Kidney (tissue), 14 donors: ENCODE results near the gene EVI5L. TPM values are rescaled to one million over a fixed set of nuclear protein-coding genes. Genes with fewer than 3 reads are reported as not detected.
"Not testable (repeated sequence)": the region's sequence is repeated elsewhere in the genome, so short reads cannot be mapped to it uniquely, and the experiment has no call there.

ENCODE experiments used
- DNase-seq, 5 donors: peaks; one replicate each; pipeline ENCODE4 v3.0.0-alpha.2; 2013 to 2020
- FAIRE-seq: peaks from 2 replicates; lab custom pipeline; 2012; peaks lifted over from hg19 to GRCh38; lab: Jason Lieb, UNC
- H3K27ac ChIP-seq, 2 donors: one replicate each; pipeline ENCODE4 v1.7.0; 2013; ENCODE audit warnings: low read depth in 2 of 2, low read length in 2 of 2, inconsistent platforms in 1 of 2
- H3K27me3 ChIP-seq: one replicate; pipeline ENCODE4 v1.7.1; 2013; ENCODE audit warnings: low read length, inconsistent platforms; ENCODE audit not compliant: control insufficient read depth, insufficient read depth
- H3K36me3 ChIP-seq, 3 donors: one replicate each; pipeline versions ENCODE4 v1.7.0 to v1.7.1; 2013; ENCODE audit warnings: low read length in 3 of 3, control low read depth in 1 of 3, inconsistent platforms in 1 of 3; ENCODE audit not compliant: insufficient read depth in 3 of 3, control insufficient read depth in 2 of 3
- H3K4me1 ChIP-seq, 3 donors: one replicate each; pipeline versions ENCODE4 v1.7.0 to v1.7.1; 2013; ENCODE audit warnings: low read length in 3 of 3, inconsistent platforms in 1 of 3, low read depth in 1 of 3; ENCODE audit not compliant: control insufficient read depth in 2 of 3, insufficient read depth in 2 of 3
- H3K4me3 ChIP-seq, 3 donors: one replicate each; pipeline versions ENCODE4 v1.7.0 to v1.8.1; 2013; ENCODE audit warnings: low read length in 3 of 3, control low read depth in 1 of 3, inconsistent platforms in 1 of 3
- H3K9ac ChIP-seq, 3 donors: one replicate each; pipeline versions ENCODE4 v1.7.0 to v1.7.1; 2013; ENCODE audit warnings: low read length in 3 of 3, control low read depth in 1 of 3, inconsistent platforms in 1 of 3
- H3K9me3 ChIP-seq, 3 donors: one replicate each; pipeline versions ENCODE4 v1.7.0 to v1.7.1; 2013; ENCODE audit warnings: low read length in 3 of 3, control low read depth in 1 of 3, inconsistent platforms in 1 of 3; ENCODE audit not compliant: control insufficient read depth in 2 of 3, insufficient read depth in 1 of 3
- CTCF ChIP-seq: IDR thresholded peaks from 3 replicates; pipeline ENCODE4 v1.5.1; 2012; ENCODE audit warnings: mild to moderate bottlenecking, moderate library complexity, borderline replicate concordance; ENCODE audit not compliant: insufficient read depth; ENCODE audit errors: extremely low read depth
- intact Hi-C: fragments of 100-400 bp; cut with DNase I; formaldehyde crosslinking; loops from one replicate; pipeline ENCODE4 v1.11.1; 2022
- polyA plus RNA-seq: library from polyadenylated mRNA; stranded (reverse); fragments of 350-450 nt; fragmentation: Illumina TruSeq; extraction: RNeasy Lipid Tissue Mini Kit (QIAGEN cat#74804); gene quantifications from one replicate; pipeline ENCODE4 v1.2.3, GENCODE V29; 2014; ENCODE audit warnings: low read depth, low replicate concordance; ENCODE audit not compliant: insufficient read depth
- total RNA-seq: library from RNA; stranded (reverse); fragmentation: NEBNext Ultra II Directional; extraction: Animal tissue kit (Norgen Biotek cat#: 25700); gene quantifications from one replicate; pipeline ENCODE4 v1.2.1, GENCODE V29; 2021
- donor health status: control.
- donor health status: control.
- donor health status: control.
- donor health status: control.
- donor health status: control.
- donor health status: DM: yes; HTN: yes; CAD: no.
- donor health status: Normal renal cell carcinoma (clear cell type).

EVI5L gene
- total and polyA plus RNA-seq, 2 donors from 2014 or later, result 14.5 to 15.9 TPM

GRCh38 chr19:7815325-7815724 is 14.7 kb upstream of the EVI5L start:
- no peaks in the 10 kb centered on the region for H3K4me1 ChIP-seq
- DNase-seq (no peak), FAIRE-seq (no peak)
- no peak overlapping the region for H3K4me3 ChIP-seq
- no peak overlapping the region for H3K9ac ChIP-seq
- intact Hi-C loops, result no loop called here
- H3K36me3 ChIP-seq, result no peaks in the 10 kb centered on the region
- H3K9me3 ChIP-seq, result peaks cover 0 to 8% (median 4%) of the 10 kb centered on the region in 3 donors
- no peaks in the 10 kb centered on the region for H3K27me3 ChIP-seq
- no peak overlapping the region for H3K27ac ChIP-seq
- TF ChIP-seq CTCF, result no peak

- FAIRE-seq, H3K4me1 ChIP-seq, H3K27me3 ChIP-seq, DNase-seq, H3K4me3 ChIP-seq, H3K27ac ChIP-seq, H3K9me3 ChIP-seq, H3K36me3 ChIP-seq, intact Hi-C loops, H3K9ac ChIP-seq: not testable (repeated sequence)
These were observed 14.0 kb upstream of the EVI5L start for GRCh38 chr19:7816040-7816439.

DNA sequence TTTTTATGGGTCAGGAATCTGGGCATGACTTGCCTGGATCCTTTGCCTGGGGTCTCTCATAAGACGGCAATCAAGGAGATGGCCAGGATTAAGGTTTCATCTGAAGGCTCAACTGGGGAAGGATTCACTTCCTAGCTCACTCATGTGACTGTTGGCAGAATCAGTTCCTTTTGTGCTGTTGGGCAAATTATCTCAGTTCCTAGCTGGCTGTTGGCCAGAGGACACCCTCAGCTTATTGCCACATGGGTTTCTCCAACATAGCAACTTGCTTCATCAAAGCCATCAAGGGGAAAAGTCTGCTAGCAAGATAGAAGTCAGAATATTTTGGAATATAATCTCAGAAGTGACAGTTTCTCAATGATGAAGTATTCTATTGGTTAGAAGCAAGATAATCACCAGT is 12.2 kb upstream of the EVI5L start:
- no peak for FAIRE-seq
- Histone ChIP-seq H3K9me3 (peaks cover 0 to 5% (median 3%) of the 10 kb centered on the region in 3 donors), H3K27me3 (no peaks in the 10 kb centered on the region), H3K4me3 (no peak overlapping the region), H3K4me1 (no peaks in the 10 kb centered on the region), H3K36me3 (no peaks in the 10 kb centered on the region), H3K27ac (no peak overlapping the region), H3K9ac (no peak overlapping the region)
- intact Hi-C loops, result no loop called here
- no peak for TF ChIP-seq CTCF
- DNase-seq, result no peak

- no peak for TF ChIP-seq CTCF
- Histone ChIP-seq H3K4me1 (no peaks in the 10 kb centered on the region), H3K27me3 (no peaks in the 10 kb centered on the region), H3K36me3 (no peaks in the 10 kb centered on the region), H3K4me3 (no peak overlapping the region), H3K9me3 (peaks cover 0 to 5% (median 3%) of the 10 kb centered on the region in 3 donors), H3K9ac (no peak overlapping the region), H3K27ac (no peak overlapping the region)
- FAIRE-seq (no peak), DNase-seq (no peak)
- intact Hi-C loops, result no loop called here
These were observed 11.2 kb upstream of the EVI5L start for GRCh38 chr19:7818806-7819205.
